Muscle of leg (tissue), 11 donors: ENCODE measurements around the gene ZMYM2. TPM values are rescaled to one million over a fixed set of nuclear protein-coding genes. Genes with fewer than 3 reads are reported as not detected.
"Not testable (repeated sequence)": the region's sequence is repeated elsewhere in the genome, so short reads cannot be mapped to it uniquely, and the experiment has no call there.

ENCODE experiments used
- DNase-seq: peaks from one replicate; pipeline ENCODE4 v3.0.0; 2013
- H3K27ac ChIP-seq: one replicate; pipeline ENCODE4 v1.5.1; 2013; ENCODE audit warnings: mild to moderate bottlenecking, low read length, control low read depth
- H3K27me3 ChIP-seq: one replicate; pipeline ENCODE4 v1.6.1; 2013; ENCODE audit warnings: low read length; ENCODE audit not compliant: control insufficient read depth, insufficient read depth
- H3K36me3 ChIP-seq: one replicate; pipeline ENCODE4 v1.6.1; 2013; ENCODE audit warnings: low read length; ENCODE audit not compliant: control insufficient read depth, insufficient read depth
- H3K4me1 ChIP-seq: one replicate; pipeline ENCODE4 v1.6.1; 2013; ENCODE audit warnings: low read length; ENCODE audit not compliant: control insufficient read depth, insufficient read depth
- H3K4me3 ChIP-seq: one replicate; pipeline ENCODE4 v1.5.1; 2013; ENCODE audit warnings: low read length, control low read depth
- H3K9me3 ChIP-seq: replicated peaks from 2 replicates; pipeline ENCODE4 v1.6.1; 2013; ENCODE audit warnings: low read depth, low read length; ENCODE audit not compliant: control insufficient read depth
- WGBS: methylation state at CpG from one replicate; pipeline ENCODE4 v1.1.5; 2013; ENCODE audit warnings: missing lambda C conversion rate; ENCODE audit not compliant: insufficient coverage; 5-methylcytosine and 5-hydroxymethylcytosine counted together
- polyA plus RNA-seq, 8 donors: library from polyadenylated mRNA; unstranded; fragments of 120-200 nt; gene quantifications; one replicate each; pipeline versions ENCODE4 v1.2.1 to v1.2.3, GENCODE V29; 2013; ENCODE audit warnings: inconsistent platforms in 1 of 8, low replicate concordance in 1 of 8; ENCODE audit not compliant: insufficient read length in 8 of 8, insufficient read depth in 1 of 8
- total RNA-seq: library from RNA; stranded (reverse); fragments of 120-200 nt; gene quantifications from one replicate; pipeline ENCODE4 v1.2.4, GENCODE V29; 2013

The ZMYM2 gene
- total and polyA plus RNA-seq, 9 donors, result 42.8 to 90.8 (median 48.8) TPM

- no CpG with 5 or more reads among the region's 2 CpGs for WGBS
- Histone ChIP-seq H3K36me3 (peaks cover 13% of the 10 kb centered on the region), H3K27ac (no peak overlapping the region), H3K4me3 (no peak overlapping the region), H3K9me3 (peaks cover 20% of the 10 kb centered on the region), H3K27me3 (no peaks in the 10 kb centered on the region), H3K4me1 (no peaks in the 10 kb centered on the region)
- no peak for DNase-seq
Observed at GRCh38 chr13:20015763-20016162, 57.2 kb downstream of the ZMYM2 start.

GRCh38 chr13:20016649-20017364 lies 58.3 kb downstream of the ZMYM2 start:
- H3K27ac ChIP-seq, result no peak overlapping the region
- H3K9me3 ChIP-seq, result peaks cover 20% of the 10 kb centered on the region
- peaks cover 16% of the 10 kb centered on the region for H3K36me3 ChIP-seq
- no peak for DNase-seq
- no peaks in the 10 kb centered on the region for H3K4me1 ChIP-seq
- H3K27me3 ChIP-seq, result no peaks in the 10 kb centered on the region
- H3K4me3 ChIP-seq, result no peak overlapping the region
- WGBS, result no CpG with 5 or more reads among the region's 3 CpGs

DNA sequence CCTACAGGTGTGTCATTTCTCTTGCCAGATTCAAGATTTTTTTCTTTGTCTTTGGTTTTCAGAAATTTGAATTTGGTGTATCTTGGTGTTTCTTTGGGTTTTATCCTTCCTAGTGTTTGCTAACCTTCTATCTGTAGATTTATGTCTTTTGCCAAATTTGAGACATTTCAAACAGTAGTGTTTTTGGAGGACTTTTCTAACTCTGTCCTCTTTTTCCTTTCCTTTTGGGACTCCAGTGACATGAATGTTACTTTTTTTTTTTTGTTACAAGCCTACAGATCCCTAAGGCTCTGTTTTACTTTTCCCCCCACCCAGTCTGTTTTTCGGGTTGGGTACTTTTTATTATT lies 58.8 kb downstream of the ZMYM2 start:
- no peak overlapping the region for H3K27ac ChIP-seq
- no CpG with 5 or more reads among the region's 1 CpG for WGBS
- H3K27me3 ChIP-seq, result no peaks in the 10 kb centered on the region
- DNase-seq, result no peak
- H3K9me3 ChIP-seq, result peaks cover 20% of the 10 kb centered on the region
- H3K4me3 ChIP-seq, result no peak overlapping the region
- H3K4me1 ChIP-seq, result no peaks in the 10 kb centered on the region
- H3K36me3 ChIP-seq, result peaks cover 12% of the 10 kb centered on the region

DNA sequence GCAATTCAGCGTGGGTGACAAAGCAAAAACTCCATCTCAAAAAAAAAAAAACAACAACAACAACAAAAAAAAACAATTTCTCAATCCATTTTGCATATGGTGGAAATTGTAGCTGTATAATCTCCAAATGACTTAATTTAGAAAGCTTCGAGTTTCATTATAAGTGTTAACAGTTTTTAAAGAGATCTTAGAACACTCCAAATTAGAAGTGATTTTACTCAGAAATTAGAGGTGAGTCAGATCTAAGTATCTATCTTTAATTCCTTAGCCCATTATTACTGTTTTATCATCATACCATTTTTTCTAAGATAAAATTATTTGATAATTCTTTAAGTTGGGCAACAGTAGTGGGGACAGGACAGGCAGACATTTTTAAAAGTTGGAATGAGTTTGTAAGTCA lies 60.5 kb downstream of the ZMYM2 start:
- Histone ChIP-seq H3K27me3 (no peaks in the 10 kb centered on the region), H3K9me3 (peaks cover 20% of the 10 kb centered on the region), H3K27ac (no peak overlapping the region), H3K4me1 (no peaks in the 10 kb centered on the region), H3K4me3 (no peak overlapping the region), H3K36me3 (peaks cover 11% of the 10 kb centered on the region)
- no peak for DNase-seq
- no CpG with 5 or more reads among the region's 2 CpGs for WGBS

DNA sequence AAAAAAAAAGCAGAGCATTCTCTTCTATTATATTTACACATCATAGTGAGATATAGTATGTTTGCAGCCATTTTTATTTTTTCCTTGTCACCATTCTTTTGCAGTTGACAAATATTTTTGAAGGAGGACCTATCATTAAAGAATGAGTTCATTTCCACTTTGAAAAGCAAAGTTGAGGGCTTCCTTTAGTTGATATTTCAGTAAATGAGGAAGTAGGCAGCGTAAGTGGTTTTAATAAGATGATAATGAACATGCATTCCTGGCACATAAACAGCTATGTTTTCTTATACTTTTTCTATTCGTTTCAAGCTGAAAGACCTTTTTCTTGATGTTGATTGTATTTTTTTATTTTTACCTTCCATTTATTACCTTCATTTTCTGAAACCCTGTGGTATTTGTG lies 66.2 kb downstream of the ZMYM2 start:
- DNase-seq, result no peak
- no peaks in the 10 kb centered on the region for H3K4me1 ChIP-seq
- no peaks in the 10 kb centered on the region for H3K9me3 ChIP-seq
- peaks cover 17% of the 10 kb centered on the region for H3K36me3 ChIP-seq
- no peak overlapping the region for H3K27ac ChIP-seq
- no CpG with 5 or more reads among the region's 2 CpGs for WGBS
- no peak overlapping the region for H3K4me3 ChIP-seq
- no peaks in the 10 kb centered on the region for H3K27me3 ChIP-seq

DNA sequence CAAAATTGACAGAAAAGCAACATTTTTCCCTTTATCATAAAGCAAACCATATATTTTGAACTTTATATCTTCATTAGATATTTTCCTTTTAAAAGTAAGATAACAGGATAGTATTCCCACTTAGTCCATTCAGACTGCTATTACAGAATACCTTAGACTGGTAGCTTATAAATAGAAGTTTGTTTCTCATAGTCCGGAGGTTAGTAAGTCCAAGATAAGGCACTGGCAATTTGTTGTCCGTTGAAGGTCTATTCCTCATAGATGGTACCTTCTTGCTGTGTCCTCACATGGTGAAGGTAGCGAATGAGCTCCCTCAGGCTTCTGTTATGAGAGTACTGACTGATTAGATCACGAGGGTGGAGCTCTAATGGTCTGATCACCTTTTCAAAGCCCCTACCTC lies 70.4 kb downstream of the ZMYM2 start:
- Histone ChIP-seq H3K9me3 (no peaks in the 10 kb centered on the region), H3K4me3 (no peak overlapping the region), H3K4me1 (no peaks in the 10 kb centered on the region), H3K27ac (no peak overlapping the region), H3K27me3 (no peaks in the 10 kb centered on the region), H3K36me3 (peaks cover 18% of the 10 kb centered on the region)
- no peak for DNase-seq
- 95% methylated on average over 3 of the region's 4 CpGs for WGBS

GRCh38 chr13:20033486-20033885 lies 75.0 kb downstream of the ZMYM2 start:
- no peak for DNase-seq
- no CpG with 5 or more reads among the region's 1 CpG for WGBS
- Histone ChIP-seq H3K4me3 (no peak overlapping the region), H3K27me3 (no peaks in the 10 kb centered on the region), H3K4me1 (no peaks in the 10 kb centered on the region), H3K27ac (no peak overlapping the region), H3K36me3 (peaks cover 27% of the 10 kb centered on the region), H3K9me3 (no peaks in the 10 kb centered on the region)

GRCh38 chr13:20035130-20035529 lies 76.6 kb downstream of the ZMYM2 start:
- DNase-seq, result no peak
- Histone ChIP-seq H3K4me1 (no peaks in the 10 kb centered on the region), H3K36me3 (peaks cover 33% of the 10 kb centered on the region), H3K4me3 (no peak overlapping the region), H3K27ac (no peak overlapping the region), H3K27me3 (no peaks in the 10 kb centered on the region), H3K9me3 (no peaks in the 10 kb centered on the region)
- no CpG with 5 or more reads among the region's 4 CpGs for WGBS

DNA sequence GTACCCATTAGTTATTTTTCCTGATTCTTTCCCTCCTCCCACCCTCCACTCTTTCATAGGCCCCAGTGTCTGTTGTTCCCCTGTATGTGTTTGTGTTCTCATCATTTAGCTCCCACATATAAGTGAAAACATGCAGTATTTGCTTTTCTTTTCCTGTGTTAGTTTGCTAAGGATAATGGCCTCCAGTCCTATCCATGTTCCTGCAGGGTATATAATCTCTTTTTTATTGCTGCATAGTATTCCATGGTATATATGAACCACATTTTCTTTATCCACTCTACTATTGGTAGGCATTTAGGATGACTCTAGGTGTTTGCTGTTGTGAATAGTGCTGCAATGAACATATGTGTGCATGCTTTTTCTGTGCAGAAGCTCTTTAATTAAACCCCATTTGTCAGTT lies 79.4 kb downstream of the ZMYM2 start:
- Histone ChIP-seq H3K9me3 (no peaks in the 10 kb centered on the region), H3K4me1 (no peaks in the 10 kb centered on the region), H3K27me3 (no peaks in the 10 kb centered on the region), H3K36me3 (peaks cover 39% of the 10 kb centered on the region), H3K4me3 (no peak overlapping the region), H3K27ac (no peak overlapping the region)
- DNase-seq, result no peak

DNA sequence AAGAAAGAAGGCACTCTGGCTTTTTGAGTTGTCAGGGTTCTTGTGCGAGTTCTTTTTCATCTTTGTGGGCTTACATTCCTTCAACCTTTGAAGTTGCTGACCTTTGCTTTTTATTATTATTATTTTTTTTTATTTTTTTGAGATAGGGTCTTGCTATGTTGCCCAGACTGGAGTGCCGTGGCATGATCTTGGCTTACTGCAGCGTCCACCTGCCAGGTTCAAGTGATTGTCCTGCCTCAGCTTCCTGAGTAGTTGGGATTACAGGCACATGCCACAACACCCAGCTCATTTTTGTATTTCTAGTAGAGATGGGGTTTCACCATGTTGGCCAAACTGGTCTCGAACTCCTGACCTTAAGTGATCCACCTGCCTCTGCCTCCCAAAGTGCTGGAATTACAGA lies 84.1 kb downstream of the ZMYM2 start:
- not testable (repeated sequence) for H3K27ac ChIP-seq, H3K9me3 ChIP-seq, H3K4me3 ChIP-seq, H3K27me3 ChIP-seq, DNase-seq, H3K4me1 ChIP-seq
- H3K36me3 ChIP-seq, result peaks cover 37% of the 10 kb centered on the region
- WGBS, result no CpG with 5 or more reads among the region's 4 CpGs
